GM18951 (cell line): Measurements from ENCODE around the gene HOXD8.

Source experiments
- POLR2A ChIP-seq: IDR thresholded peaks from 4 replicates; pipeline ENCODE4 v1.6.1; 2011; ENCODE audit warnings: mild to moderate bottlenecking; ENCODE audit not compliant: insufficient read length, insufficient read depth; ENCODE audit errors: extremely low read depth
- in situ Hi-C: fragments of 300-500 bp; cut with MboI; formaldehyde crosslinking; loops from one replicate; pipeline ENCODE4 v1.12.0; 2022; ENCODE audit warnings: low sequenced_read_pairs, mixed read lengths, inconsistent platforms; ENCODE audit not compliant: unreplicated experiment

HOXD8 gene

GRCh38 chr2:176128172-176128981 lies 1.1 kb upstream of the HOXD8 start:
- no peak for TF ChIP-seq POLR2A
- in situ Hi-C loops: loop anchor here (10.0 kb wide), 2 partner anchors 506 to 1016 kb away; no protein-coding TSS in a partner anchor

- in situ Hi-C loops: loop anchor here (10.0 kb wide), 2 partner anchors 505 to 1015 kb away; no protein-coding TSS in a partner anchor
- TF ChIP-seq POLR2A: no peak
Measured at GRCh38 chr2:176129813-176130146, 275 bp downstream of the HOXD8 start.

GRCh38 chr2:176130147-176130956 lies 847 bp downstream of the HOXD8 start:
- in situ Hi-C loops: no loop called here
- TF ChIP-seq POLR2A: no peak

- in situ Hi-C loops: no loop called here
- TF ChIP-seq POLR2A: no peak
Measured at GRCh38 chr2:176130957-176131847, 1.7 kb downstream of the HOXD8 start.

GRCh38 chr2:176131848-176132158 lies 2.3 kb downstream of the HOXD8 start:
- TF ChIP-seq POLR2A: no peak
- in situ Hi-C loops: no loop called here

GRCh38 chr2:176132205-176133171 lies 3.0 kb downstream of the HOXD8 start:
- in situ Hi-C loops: no loop called here
- TF ChIP-seq POLR2A: no peak

- in situ Hi-C loops: no loop called here
Measured at GRCh38 chr2:176133389-176133788, 3.9 kb downstream of the HOXD8 start.

GRCh38 chr2:176134035-176134434 lies 4.5 kb downstream of the HOXD8 start:
- TF ChIP-seq POLR2A: no peak
- in situ Hi-C loops: no loop called here

More at GRCh38 chr2:176133389-176133788, 3.9 kb downstream of the HOXD8 start:
- TF ChIP-seq POLR2A: no peak

- in situ Hi-C loops: no loop called here
- TF ChIP-seq POLR2A: no peak
Measured at GRCh38 chr2:176135035-176135440, 5.5 kb downstream of the HOXD8 start.

GRCh38 chr2:176136374-176137251 lies 7.1 kb downstream of the HOXD8 start:
- no peak for TF ChIP-seq POLR2A
- in situ Hi-C loops: no loop called here

- in situ Hi-C loops: no loop called here
- TF ChIP-seq POLR2A: no peak
Measured at GRCh38 chr2:176137252-176137580, 7.7 kb downstream of the HOXD8 start.
